Left colon (tissue), 2 donors: ENCODE results near the gene ZNF814. TPM values are rescaled to one million over a fixed set of nuclear protein-coding genes. Genes with fewer than 3 reads are reported as not detected.
"Not testable (repeated sequence)": the region's sequence is repeated elsewhere in the genome, so short reads cannot be mapped to it uniquely, and the experiment has no call there.

Experiments
- ATAC-seq: fragments of 200-7000 bp; cut with Tn5 transposase; one replicate; pipeline ENCODE4 v1.9.1; 2020; ENCODE audit warnings: mild to moderate bottlenecking, moderate library complexity
- DNase-seq, 2 donors: peaks; one replicate each; pipeline ENCODE4 v3.0.0-alpha.2; 2020
- intact Hi-C, 2 donors: fragments of 100-400 bp; cut with DNase I in 1 of 2; cut with micrococcal nuclease in 1 of 2; formaldehyde crosslinking; loops; one replicate each; pipeline versions ENCODE4 v1.11.2 to v1.14.0; 2022; cut with DNase I, micrococcal nuclease
- total RNA-seq, 2 donors: library from RNA; stranded (reverse); fragmentation: NEBNext Ultra II Directional; extraction: Animal tissue kit (Norgen Biotek cat#: 25700); gene quantifications; one replicate each; pipeline ENCODE4 v1.2.1, GENCODE V29; 2021
- donor health status: DM: no; HTN: no; CAD: no.
- donor health status: DM: yes; HTN: yes; CAD: no.

Gene ZNF814
- total RNA-seq, 2 donors from 2014 or later: 14.6 to 15.4 TPM

DNA sequence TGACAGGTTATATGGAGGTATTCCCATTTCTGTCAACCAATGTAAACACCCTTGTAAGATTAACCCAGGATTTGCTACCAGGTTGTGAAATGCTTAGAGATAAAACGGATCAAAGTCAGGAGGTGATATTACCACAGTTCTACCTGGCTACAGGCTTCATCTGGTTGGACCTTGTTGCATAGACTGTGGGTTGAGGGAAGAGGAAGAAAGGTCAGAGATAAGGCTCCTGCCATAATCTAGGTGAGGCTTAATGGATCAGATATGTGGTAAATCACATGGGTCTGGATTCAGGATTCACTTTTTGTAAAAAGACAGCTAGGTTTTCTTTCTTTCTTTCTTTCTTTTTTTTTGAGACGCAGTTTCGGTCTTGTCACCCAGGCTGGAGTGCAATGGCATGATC, 67.3 kb downstream of the ZNF814 start:
- DNase-seq, intact Hi-C loops: not testable (repeated sequence)
- ATAC-seq: peak; percentile 52

DNA sequence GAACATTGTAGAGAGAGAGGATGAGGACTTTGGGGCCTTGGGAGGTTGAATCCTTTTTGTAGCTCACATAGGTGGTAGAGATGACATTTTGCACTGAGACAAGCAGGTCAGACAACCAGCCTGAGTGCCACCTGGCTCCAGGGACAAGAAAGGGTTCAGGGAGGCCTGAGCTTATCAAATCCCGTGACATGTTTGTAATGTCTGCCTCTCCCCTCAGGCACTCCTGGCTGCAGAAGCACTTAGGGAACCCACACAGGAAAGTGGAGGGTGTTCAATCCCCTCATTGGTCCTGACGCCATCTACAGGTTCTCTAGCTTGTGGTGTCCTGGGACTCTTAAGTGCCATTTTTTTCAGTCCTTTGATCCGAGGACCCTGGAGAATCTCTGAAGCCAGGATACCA, 67.7 kb downstream of the ZNF814 start:
- intact Hi-C loops, DNase-seq, ATAC-seq: not testable (repeated sequence)

DNA sequence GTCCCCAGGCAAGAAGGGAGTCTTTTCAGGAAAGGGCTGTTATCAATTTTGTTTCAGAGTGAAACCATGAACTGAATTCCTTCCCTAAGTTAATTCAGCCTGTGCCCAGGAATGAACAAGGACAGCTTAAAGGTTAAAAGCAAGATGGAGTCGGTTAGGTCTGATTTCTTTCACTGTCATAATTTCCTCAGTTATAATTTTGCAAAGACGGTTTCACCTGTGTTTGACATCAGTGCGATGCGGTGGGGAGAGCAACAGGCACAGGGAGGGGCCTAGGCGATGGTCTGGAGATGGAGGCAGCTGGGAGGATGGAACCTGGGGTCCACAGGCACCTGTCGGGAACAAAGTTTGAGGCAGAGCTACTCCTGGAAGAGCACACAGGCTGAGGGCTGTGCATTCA, 68.2 kb downstream of the ZNF814 start:
- DNase-seq (no peak), ATAC-seq (no peak)
- intact Hi-C loops: no loop called here

DNA sequence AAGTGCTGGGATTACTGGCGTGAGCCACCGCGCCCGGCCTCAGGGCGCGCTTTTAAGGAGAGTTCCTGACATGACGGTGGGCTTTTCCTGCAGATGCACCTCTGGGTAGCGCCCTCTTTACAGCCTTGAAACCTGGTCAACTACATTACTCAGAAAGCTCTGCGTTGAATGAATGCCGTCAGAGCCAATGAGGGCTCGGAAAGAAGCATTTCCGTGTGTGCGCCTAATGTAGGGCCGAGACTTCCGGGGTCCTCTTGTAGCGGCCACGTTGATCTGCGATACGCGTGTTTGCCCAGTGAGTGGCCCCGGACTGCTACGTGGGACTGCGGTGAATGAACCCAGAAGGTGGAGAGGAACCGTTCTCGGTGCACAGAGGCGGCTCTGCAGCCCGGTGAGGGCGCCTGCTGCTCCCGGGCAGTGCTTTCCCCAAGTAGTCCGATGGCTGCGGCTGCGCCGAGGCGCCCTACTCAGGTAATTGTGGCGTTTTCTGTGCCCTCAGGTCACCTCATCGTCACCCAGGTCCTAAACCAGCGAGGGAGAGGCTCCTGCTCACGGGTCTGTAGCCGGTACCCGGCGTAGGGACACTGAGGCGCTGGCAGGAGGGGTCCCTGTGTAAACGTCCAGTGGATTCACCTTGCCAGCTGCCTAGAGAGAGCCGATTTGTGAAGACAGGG, 69.2 kb downstream of the ZNF814 start:
- intact Hi-C loops: no loop called here
- DNase-seq: peak; percentile 84 to 89
- peak; percentile 78 for ATAC-seq

DNA sequence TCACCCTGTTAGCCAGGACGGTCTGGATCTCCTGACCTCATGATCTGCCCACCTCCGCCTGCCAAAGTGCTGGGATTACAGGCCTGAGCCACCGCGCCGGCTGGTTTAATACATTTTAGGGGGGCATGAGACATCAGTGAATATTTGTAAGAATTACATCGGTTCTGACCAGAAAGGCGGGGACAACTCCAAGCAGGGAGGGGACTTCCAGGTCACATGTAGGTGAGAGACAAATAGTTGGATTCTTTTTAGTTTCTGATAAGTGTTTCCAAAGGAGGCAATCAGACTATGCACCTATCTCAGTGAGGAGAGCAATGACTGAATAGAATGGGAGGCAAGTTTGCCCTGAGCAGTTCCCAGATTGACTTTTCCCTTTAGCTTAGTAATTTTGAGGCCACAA, 70.5 kb downstream of the ZNF814 start:
- no peak for ATAC-seq
- DNase-seq: no peak
- intact Hi-C loops: no loop called here

DNA sequence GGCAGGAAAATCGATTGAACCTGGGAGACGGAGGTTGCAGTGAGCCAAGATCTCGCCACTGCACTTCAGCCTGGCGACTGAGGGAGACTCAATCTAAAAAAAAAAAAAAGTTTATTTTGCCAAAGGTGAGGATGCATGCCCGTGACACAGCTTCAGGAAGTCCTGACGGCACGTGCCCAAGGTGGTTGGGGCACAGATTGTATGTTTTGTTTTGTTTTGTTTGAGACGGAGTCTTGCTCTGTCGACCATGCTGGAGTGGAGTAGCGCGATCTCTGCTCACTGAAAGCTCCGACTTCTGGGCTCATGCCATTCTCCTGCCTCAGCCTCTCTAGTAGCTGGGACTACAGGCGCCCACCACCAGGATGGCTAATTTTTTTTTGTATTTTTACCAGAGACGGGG, 70.9 kb downstream of the ZNF814 start:
- intact Hi-C loops: no loop called here
- DNase-seq (no peak), ATAC-seq (no peak)

DNA sequence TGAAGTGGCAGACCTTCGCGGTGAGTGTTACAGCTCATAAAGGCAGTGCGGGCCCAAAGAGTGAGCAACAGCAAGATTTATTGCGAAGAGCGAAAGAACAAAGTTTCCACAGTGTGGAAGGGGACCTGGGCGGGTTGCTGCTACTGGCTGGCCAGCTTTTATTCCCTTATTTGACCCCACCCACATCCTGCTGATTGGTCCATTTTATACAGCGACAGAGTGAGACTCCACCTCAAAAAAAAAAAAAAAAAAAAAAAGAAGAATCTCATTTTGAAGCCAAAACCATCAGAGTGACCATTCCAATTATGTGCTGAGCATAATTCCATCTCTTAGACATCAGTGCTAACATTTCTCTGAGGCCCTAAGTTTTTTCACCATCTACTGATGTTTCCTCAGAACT, 72.2 kb downstream of the ZNF814 start:
- intact Hi-C loops: no loop called here
- ATAC-seq (no peak), DNase-seq (no peak)

DNA sequence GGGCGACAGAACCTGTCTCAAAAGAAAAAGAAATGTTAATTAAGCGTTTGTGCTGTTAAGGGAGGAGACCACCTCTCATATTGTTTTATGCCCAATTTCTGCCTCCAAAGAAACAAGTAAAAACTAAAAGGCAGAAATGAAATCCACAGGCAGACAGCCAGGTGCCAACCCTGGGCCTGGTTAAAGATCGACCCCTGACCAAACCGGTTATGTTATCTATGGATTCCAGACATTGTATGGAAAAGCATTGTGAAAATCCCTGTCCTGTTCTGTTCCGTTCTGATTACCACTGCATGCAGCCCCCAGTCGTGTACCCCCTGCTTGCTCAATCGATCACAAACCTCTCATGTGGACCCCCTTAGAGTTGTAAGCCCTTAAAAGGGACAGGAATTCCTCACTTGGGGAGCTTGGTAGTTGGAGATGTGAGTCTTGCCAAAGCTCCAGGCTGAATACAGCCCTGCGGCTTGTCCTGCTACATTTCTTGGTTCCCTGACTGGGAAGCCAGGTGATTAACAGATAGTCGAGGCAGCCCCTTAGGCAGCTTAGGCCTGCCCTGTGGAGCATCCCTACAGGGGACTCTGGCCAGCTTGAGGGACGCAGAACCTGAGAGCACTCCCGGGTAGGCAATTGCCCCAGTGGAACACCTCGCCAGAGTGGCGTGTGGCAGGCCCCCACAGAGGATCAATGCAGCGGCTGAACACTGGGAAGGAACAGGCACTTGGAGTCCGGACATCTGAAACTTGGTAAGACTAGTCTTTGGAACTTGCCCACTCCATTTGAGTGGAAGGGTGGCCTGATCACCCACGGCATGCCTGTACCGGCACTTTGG, 73.4 kb downstream of the ZNF814 start:
- ATAC-seq: no peak
- intact Hi-C loops: no loop called here
- DNase-seq: no peak

DNA sequence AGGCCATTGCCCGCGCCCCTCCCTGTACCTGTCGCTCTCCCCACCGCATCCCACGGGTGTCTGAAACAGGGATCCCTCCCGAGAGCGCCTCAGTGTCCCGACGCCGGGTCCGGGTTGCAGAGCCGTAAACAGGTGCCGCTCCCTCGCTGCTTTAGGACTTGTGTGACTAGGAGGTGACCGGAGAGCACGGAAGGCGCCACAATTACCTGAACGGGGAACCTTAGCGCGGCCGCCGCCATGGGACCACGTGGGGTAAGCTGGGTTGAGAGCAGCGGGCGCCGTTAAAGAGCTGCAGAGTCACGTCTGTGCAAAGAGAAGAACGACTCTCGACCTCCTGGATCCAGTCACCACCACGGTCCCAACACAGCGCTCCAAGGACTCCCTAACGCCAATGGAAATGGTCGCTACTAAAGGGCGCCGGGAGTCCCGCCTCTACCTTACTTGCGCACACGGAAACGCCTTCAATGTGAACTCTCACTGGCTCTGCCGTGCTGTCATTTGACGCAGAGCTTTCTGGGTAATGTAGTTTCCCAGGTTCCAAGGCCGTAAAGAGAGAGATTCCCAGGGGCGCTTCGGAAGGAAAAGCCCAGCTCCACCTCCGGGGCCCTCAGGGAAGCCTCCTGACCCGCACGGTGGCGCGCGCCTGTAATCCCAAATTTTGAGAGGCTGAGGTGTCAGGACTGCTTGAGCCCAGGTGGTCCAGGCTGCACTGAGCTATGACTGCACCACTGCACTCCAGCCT, 74.2 kb downstream of the ZNF814 start, which contains the start of gene ZNF552:
Gene ZNF552 (minus strand): TSS at position 409 of the 742 bp plus-strand sequence. CDS start 170 bp downstream, at position 239.
- intact Hi-C loops: no loop called here
- ATAC-seq: peak; percentile 82
- peak; percentile 89 to 90 for DNase-seq

DNA sequence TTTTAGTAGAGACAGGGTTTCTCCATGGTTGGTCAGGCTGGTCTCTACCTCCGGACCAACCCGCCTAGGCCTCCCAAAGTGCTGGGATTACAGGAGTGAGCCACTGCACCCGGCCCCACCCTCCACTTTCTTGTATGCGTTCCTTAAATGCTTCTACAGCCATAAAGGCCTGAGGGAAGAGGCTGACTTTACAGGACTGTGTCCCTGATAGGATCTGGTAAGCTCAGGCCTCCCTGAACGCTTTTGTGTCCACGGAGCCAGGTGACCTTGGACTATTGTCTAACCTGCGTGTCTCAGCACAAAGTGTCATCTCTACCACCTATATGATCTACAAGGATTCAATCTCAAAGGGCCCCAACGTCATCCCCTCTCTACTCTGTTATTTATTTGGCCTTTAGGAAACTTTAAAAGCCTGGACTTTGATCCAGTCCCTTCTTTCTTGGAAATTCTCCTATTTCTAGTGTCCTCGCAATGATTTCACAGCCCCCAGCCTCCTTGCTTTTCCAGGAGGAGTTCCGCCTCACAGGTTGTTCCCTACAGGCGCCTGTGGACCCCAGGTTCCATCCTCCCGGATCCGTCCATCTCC, 74.8 kb downstream of the ZNF814 start:
- ATAC-seq (peak; percentile 60), DNase-seq (peak; percentile 45 to 47)
- intact Hi-C loops: no loop called here

DNA sequence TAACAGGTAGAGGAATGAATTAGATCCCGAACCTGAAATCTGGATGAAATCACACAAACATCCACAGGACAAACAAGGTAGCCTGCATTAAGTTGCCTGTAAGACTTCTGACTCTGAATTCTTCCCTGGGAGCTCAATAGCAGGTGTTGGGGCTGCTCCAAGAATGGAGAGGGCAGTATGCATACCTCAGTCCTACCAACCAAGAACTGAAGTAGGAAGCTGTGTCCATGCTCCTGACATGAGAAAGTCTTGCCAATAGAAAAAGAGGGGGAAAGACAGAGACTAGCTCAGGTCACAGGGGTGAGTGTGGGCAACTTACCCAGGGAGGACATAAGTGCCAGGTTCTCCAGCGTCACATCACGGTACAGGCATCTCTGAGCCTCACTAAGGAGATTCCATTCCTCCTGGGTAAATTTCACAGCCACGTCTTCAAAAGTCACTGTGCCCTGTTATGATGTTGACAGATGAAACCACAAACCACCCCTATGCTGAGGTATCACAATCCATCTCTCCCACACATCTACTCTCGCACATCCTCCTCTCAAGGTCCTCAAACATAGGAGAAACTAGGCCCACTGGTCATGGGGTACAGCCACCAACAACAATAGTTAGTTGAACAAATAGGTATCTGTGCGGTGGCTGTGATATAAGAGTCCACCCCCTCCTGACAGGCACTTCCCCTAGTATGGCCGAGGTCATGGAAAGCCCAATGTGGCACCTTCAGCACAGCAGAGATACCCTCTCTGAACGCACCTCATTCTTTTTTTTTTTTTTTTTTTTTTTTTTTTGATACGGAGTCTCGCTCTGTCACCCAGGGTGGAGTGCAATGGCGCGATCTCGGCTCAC, 75.6 kb downstream of the ZNF814 start:
- intact Hi-C loops, ATAC-seq, DNase-seq: not testable (repeated sequence)

DNA sequence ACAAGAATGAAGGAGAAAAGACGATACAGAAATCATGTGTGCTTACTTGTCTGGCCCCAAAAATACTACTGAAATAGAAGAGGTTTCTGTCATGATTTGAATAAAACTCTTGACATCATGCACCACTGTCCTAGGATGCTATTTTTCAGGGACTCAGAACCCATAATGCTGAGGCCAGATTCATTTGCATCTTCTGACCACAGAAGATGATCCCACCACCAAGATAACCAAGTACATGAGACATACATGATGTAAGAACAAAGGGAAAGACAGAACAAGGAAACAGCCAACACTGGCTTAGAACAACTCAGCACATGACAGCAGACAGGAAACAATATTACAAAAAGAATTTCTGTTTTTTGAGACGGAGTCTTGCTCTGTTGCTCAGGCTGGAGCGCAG, 76.6 kb downstream of the ZNF814 start:
- no peak for DNase-seq
- intact Hi-C loops: no loop called here
- no peak for ATAC-seq

DNA sequence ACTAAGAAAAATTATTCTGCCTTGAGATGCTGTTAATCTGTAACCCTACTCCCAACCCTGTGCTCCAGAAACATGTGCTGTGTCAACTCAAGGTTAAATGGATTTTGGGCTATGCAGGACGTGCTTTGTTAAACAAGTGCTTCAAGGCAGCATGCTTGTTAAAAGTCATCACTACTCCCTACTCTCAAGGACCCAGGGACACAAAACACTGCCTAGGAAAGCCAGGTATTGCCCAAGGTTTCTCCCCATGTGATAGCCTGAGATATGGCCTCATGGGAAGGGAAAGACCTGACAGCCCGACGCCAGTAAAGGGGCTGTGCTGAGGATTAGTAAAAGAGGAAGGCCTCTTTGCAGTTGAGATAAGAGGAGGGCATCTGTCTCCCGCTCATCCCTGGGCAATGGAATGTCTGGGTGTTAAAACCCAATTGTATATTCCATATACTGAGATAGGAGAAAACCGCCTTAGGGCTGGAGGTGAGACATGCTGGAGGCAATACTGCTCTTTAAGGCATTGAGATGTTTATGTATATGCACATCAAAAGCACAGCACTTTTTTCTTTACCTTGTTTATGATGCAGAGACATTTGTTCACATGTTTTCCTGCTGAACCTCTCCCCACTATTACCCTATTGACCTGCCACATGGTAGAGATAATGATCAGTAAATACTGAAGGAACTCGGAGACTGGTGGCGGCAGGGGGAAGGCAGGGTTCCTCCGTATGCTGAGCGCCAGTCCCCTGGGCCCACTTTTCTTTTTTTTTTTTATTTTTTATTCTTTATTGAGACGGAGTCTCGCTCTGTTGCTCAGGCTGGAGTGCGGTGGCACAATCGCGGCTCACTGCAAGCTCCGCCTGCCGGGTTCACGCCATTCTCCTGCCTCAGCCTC, 78.2 kb downstream of the ZNF814 start:
- DNase-seq, intact Hi-C loops: not testable (repeated sequence)
- peak; percentile 28 for ATAC-seq

DNA sequence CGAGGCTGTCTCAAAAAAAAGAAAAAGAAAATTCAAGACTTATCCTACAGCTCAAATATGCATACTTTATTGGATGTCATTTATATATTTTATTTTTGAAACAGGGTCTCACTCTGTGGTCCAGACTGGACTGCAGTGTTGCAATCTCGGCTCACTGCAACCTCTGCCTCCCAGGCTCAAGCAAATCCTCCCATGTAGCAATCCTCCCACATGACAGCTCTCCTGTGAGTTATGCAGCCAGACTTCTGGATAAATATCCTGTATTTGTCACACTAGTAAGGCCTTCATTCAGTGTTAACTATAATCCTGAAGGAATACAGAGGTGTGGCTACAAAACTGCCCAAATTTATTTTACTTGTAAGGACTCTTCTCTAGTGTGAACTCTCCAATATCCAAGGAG, 81.3 kb downstream of the ZNF814 start:
- ATAC-seq: no peak

DNA sequence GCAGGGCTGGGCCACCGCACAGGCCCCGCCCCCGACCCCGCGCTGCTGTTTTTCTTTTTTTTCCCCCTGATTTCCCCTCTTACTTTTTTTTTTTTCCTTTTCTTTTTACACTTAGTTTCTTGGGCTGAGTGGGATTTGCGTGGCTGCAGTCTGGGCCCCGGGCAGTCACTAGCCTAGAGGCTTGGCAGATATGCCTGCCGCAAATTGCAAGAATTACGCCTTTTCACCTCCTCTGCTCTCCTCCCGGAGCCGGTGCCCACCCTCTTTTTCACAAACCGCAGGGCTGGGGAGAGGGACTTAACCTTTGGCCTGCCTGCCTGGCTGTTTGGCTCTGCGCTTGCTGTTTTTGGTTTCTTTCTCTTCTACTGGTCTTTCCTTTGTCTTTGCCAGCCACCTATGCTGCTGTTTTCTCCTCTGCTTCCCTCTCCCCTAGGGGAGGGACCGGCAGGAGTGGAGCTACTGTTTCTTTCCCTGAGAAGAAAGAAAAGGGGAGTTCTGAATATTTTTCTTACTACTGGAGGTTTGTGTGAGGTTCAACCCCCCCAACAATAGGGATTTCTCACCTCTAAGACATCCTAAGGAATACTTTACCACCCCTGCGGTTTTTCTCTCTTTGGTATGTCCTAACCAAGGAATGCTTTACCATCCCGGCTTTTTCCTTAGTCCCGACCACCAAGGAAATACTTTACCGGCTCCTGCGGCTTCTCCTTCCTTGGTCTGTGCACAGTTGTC, 85.1 kb downstream of the ZNF814 start:
- DNase-seq (peak in 1 of 2 donors; percentile 34), ATAC-seq (peak; percentile 48)
- intact Hi-C loops: no loop called here

More for the DNA sequence above, 81.3 kb downstream of the ZNF814 start:
- intact Hi-C loops: no loop called here
- no peak for DNase-seq

DNA sequence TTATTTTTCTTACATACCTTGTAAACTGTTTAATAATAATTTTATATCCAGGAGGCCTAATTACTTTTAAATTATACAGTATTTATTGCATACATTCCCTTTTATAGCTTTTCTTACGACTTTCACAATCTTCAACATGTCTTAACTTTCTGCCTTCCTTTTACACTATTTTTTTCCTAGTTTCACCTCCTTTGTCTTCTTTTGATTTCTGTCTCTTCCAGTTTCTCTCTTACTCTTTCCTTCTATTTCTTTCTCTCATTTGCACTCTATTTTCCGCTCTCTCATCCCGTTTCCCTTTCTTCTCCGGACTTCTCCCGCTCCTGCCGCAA, 85.6 kb downstream of the ZNF814 start:
- intact Hi-C loops: no loop called here
- no peak for ATAC-seq
- DNase-seq: no peak

DNA sequence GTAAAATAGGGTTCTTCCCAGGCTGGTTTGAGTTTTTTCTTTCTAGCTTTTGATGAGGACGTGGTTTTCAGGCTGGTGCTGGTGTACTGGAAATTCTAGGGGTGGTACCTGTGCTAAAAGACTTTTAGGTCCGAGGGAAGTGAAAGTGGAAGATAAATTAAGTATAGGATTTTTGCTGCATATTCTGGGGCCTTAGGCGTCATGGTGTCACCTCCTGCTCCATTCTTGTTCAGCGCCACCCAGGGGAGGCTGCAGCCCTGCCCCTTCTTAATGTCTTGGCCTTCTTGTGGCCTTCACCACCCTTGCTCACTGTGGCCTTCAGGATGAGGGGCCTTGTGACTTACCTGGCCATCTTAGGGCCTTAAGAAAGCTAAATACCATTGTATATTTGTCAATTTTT, 86.6 kb downstream of the ZNF814 start:
- intact Hi-C loops: no loop called here
- no peak for DNase-seq
- ATAC-seq: no peak
